Kidney (tissue), 14 donors: ENCODE data around the gene BRD1. TPM values are rescaled to one million over a fixed set of nuclear protein-coding genes. Genes with fewer than 3 reads are reported as not detected.

Source experiments
- DNase-seq, 5 donors: peaks; one replicate each; pipeline ENCODE4 v3.0.0-alpha.2; 2013 to 2020
- FAIRE-seq: peaks from 2 replicates; lab custom pipeline; 2012; peaks lifted over from hg19 to GRCh38; lab: Jason Lieb, UNC
- H3K27ac ChIP-seq, 2 donors: one replicate each; pipeline ENCODE4 v1.7.0; 2013; ENCODE audit warnings: low read depth in 2 of 2, low read length in 2 of 2, inconsistent platforms in 1 of 2
- H3K27me3 ChIP-seq: one replicate; pipeline ENCODE4 v1.7.1; 2013; ENCODE audit warnings: low read length, inconsistent platforms; ENCODE audit not compliant: control insufficient read depth, insufficient read depth
- H3K36me3 ChIP-seq, 3 donors: one replicate each; pipeline versions ENCODE4 v1.7.0 to v1.7.1; 2013; ENCODE audit warnings: low read length in 3 of 3, control low read depth in 1 of 3, inconsistent platforms in 1 of 3; ENCODE audit not compliant: insufficient read depth in 3 of 3, control insufficient read depth in 2 of 3
- H3K4me1 ChIP-seq, 3 donors: one replicate each; pipeline versions ENCODE4 v1.7.0 to v1.7.1; 2013; ENCODE audit warnings: low read length in 3 of 3, inconsistent platforms in 1 of 3, low read depth in 1 of 3; ENCODE audit not compliant: control insufficient read depth in 2 of 3, insufficient read depth in 2 of 3
- H3K4me3 ChIP-seq, 3 donors: one replicate each; pipeline versions ENCODE4 v1.7.0 to v1.8.1; 2013; ENCODE audit warnings: low read length in 3 of 3, control low read depth in 1 of 3, inconsistent platforms in 1 of 3
- H3K9ac ChIP-seq, 3 donors: one replicate each; pipeline versions ENCODE4 v1.7.0 to v1.7.1; 2013; ENCODE audit warnings: low read length in 3 of 3, control low read depth in 1 of 3, inconsistent platforms in 1 of 3
- H3K9me3 ChIP-seq, 3 donors: one replicate each; pipeline versions ENCODE4 v1.7.0 to v1.7.1; 2013; ENCODE audit warnings: low read length in 3 of 3, control low read depth in 1 of 3, inconsistent platforms in 1 of 3; ENCODE audit not compliant: control insufficient read depth in 2 of 3, insufficient read depth in 1 of 3
- CTCF ChIP-seq: IDR thresholded peaks from 3 replicates; pipeline ENCODE4 v1.5.1; 2012; ENCODE audit warnings: mild to moderate bottlenecking, moderate library complexity, borderline replicate concordance; ENCODE audit not compliant: insufficient read depth; ENCODE audit errors: extremely low read depth
- intact Hi-C: fragments of 100-400 bp; cut with DNase I; formaldehyde crosslinking; loops from one replicate; pipeline ENCODE4 v1.11.1; 2022
- polyA plus RNA-seq: library from polyadenylated mRNA; stranded (reverse); fragments of 350-450 nt; fragmentation: Illumina TruSeq; extraction: RNeasy Lipid Tissue Mini Kit (QIAGEN cat#74804); gene quantifications from one replicate; pipeline ENCODE4 v1.2.3, GENCODE V29; 2014; ENCODE audit warnings: low read depth, low replicate concordance; ENCODE audit not compliant: insufficient read depth
- total RNA-seq: library from RNA; stranded (reverse); fragmentation: NEBNext Ultra II Directional; extraction: Animal tissue kit (Norgen Biotek cat#: 25700); gene quantifications from one replicate; pipeline ENCODE4 v1.2.1, GENCODE V29; 2021
- donor health status: control.
- donor health status: control.
- donor health status: control.
- donor health status: control.
- donor health status: control.
- donor health status: DM: yes; HTN: yes; CAD: no.
- donor health status: Normal renal cell carcinoma (clear cell type).

Gene BRD1
- total and polyA plus RNA-seq, 2 donors from 2014 or later, result 8.1 to 40.5 TPM

GRCh38 chr22:49803737-49804375 is 23.8 kb downstream of the BRD1 start:
- intact Hi-C loops, result no loop called here
- FAIRE-seq, result no peak

GRCh38 chr22:49803134-49803533 is 24.5 kb downstream of the BRD1 start:
- H3K4me3 ChIP-seq, result no peak overlapping the region
- H3K36me3 ChIP-seq, result peaks cover 0 to 18% (median 11%) of the 10 kb centered on the region in 3 donors
- no peak for TF ChIP-seq CTCF
- no peak for DNase-seq
- H3K27me3 ChIP-seq, result no peaks in the 10 kb centered on the region
- intact Hi-C loops, result no loop called here
- FAIRE-seq, result no peak
- H3K9me3 ChIP-seq, result no peaks in the 10 kb centered on the region
- peaks cover 0 to 10% (median 9%) of the 10 kb centered on the region in 3 donors for H3K4me1 ChIP-seq
- H3K27ac ChIP-seq, result no peak overlapping the region
- H3K9ac ChIP-seq, result no peak overlapping the region

More at GRCh38 chr22:49803737-49804375, 23.8 kb downstream of the BRD1 start:
- Histone ChIP-seq H3K36me3 (peaks cover 0 to 16% (median 10%) of the 10 kb centered on the region in 3 donors), H3K27ac (no peak overlapping the region), H3K9me3 (no peaks in the 10 kb centered on the region), H3K4me1 (peaks cover 0 to 11% (median 9%) of the 10 kb centered on the region in 3 donors), H3K9ac (no peak overlapping the region), H3K4me3 (no peak overlapping the region), H3K27me3 (no peaks in the 10 kb centered on the region)
- no peak for DNase-seq
- no peak for TF ChIP-seq CTCF

- intact Hi-C loops, result no loop called here
- FAIRE-seq, result no peak
These were observed 26.1 kb downstream of the BRD1 start for GRCh38 chr22:49801391-49802060.

More at GRCh38 chr22:49801391-49802060, 26.1 kb downstream of the BRD1 start:
- DNase-seq, result no peak
- Histone ChIP-seq H3K27me3 (no peaks in the 10 kb centered on the region), H3K27ac (no peak overlapping the region), H3K4me1 (peaks cover 0 to 9% (median 4%) of the 10 kb centered on the region in 3 donors), H3K36me3 (peaks cover 7 to 33% (median 25%) of the 10 kb centered on the region in 3 donors), H3K9ac (no peak overlapping the region), H3K9me3 (no peaks in the 10 kb centered on the region), H3K4me3 (no peak overlapping the region)
- TF ChIP-seq CTCF, result no peak
